MM.1S (cell line): Measurements from ENCODE around the gene TBC1D32.

Source experiments
- DNase-seq: peaks from one replicate; pipeline ENCODE4 v3.0.0-alpha.2; 2015
- H2AFZ ChIP-seq: fragments of 300-600 bp; sonication (generic); 2 replicates; pipeline ENCODE4 v1.6.0; 2016; ENCODE audit warnings: antibody characterized with exemption, low read length
- H3F3A ChIP-seq: fragments of 300-600 bp; sonication (generic); 2 replicates; pipeline ENCODE4 v1.6.1; 2016; ENCODE audit warnings: mild to moderate bottlenecking, antibody characterized with exemption, low read length, moderate library complexity, mixed read lengths; ENCODE audit not compliant: insufficient read depth
- H3K27ac ChIP-seq: fragments of 300-600 bp; sonication (generic); 2 replicates; pipeline ENCODE4 v1.5.1; 2016; ENCODE audit warnings: mild to moderate bottlenecking, low read length
- H3K27me3 ChIP-seq: fragments of 300-600 bp; sonication (generic); replicated peaks from 2 replicates; pipeline ENCODE4 v1.6.0; 2016; ENCODE audit warnings: low read length; ENCODE audit not compliant: insufficient read depth
- H3K36me3 ChIP-seq: fragments of 300-600 bp; sonication (generic); replicated peaks from 2 replicates; pipeline ENCODE4 v1.6.1; 2016; ENCODE audit warnings: mild to moderate bottlenecking, low read length, mixed read lengths; ENCODE audit not compliant: insufficient read depth
- H3K4me1 ChIP-seq: fragments of 300-600 bp; sonication (generic); 2 replicates; pipeline ENCODE4 v1.6.1; 2016; ENCODE audit warnings: low read length, mixed read lengths
- H3K4me2 ChIP-seq: fragments of 300-600 bp; sonication (generic); 2 replicates; pipeline ENCODE4 v1.6.0; 2016; ENCODE audit warnings: low read depth, low read length
- H3K4me3 ChIP-seq: fragments of 300-600 bp; sonication (generic); 2 replicates; pipeline ENCODE4 v1.5.1; 2016; ENCODE audit warnings: low read length, mixed read lengths
- H3K79me2 ChIP-seq: fragments of 300-600 bp; sonication (generic); 2 replicates; pipeline ENCODE4 v1.6.1; 2016; ENCODE audit warnings: mixed run types, low read length, mixed read lengths
- H3K9ac ChIP-seq: fragments of 300-600 bp; sonication (generic); 2 replicates; pipeline ENCODE4 v1.6.1; 2016; ENCODE audit warnings: low read length, mixed read lengths
- H3K9me2 ChIP-seq: fragments of 300-600 bp; sonication (generic); replicated peaks from 2 replicates; pipeline ENCODE4 v1.6.1; 2016; ENCODE audit warnings: mild to moderate bottlenecking, low read length, mixed read lengths; ENCODE audit not compliant: insufficient read depth
- H3K9me3 ChIP-seq: fragments of 300-600 bp; sonication (generic); replicated peaks from 2 replicates; pipeline ENCODE4 v1.6.1; 2016; ENCODE audit warnings: mild to moderate bottlenecking, low read length, mixed read lengths; ENCODE audit not compliant: insufficient read depth
- H4K20me1 ChIP-seq: fragments of 300-600 bp; sonication (generic); 2 replicates; pipeline ENCODE4 v1.6.1; 2016; ENCODE audit warnings: mild to moderate bottlenecking, low read length, moderate library complexity, mixed read lengths; ENCODE audit not compliant: insufficient read depth
- CTCF ChIP-seq: fragments of 300-600 bp; sonication (generic); IDR thresholded peaks from 2 replicates; pipeline ENCODE4 v1.5.1; 2016; ENCODE audit warnings: antibody characterized with exemption, low read length, mixed read lengths
- EZH2 ChIP-seq: fragments of 300-600 bp; sonication (generic); optimal IDR thresholded peaks from 2 replicates; pipeline ENCODE3; 2017; ENCODE audit warnings: low read depth, mild to moderate bottlenecking, antibody characterized with exemption, low read length, mixed read lengths
- EZH2phosphoT487 ChIP-seq: fragments of 300-600 bp; sonication (generic); IDR thresholded peaks from 2 replicates; pipeline ENCODE4 v1.6.1; 2018; ENCODE audit warnings: antibody characterized with exemption, low read length

Gene TBC1D32

GRCh38 chr6:121321282-121321681 is 13.0 kb downstream of the TBC1D32 start:
- TF ChIP-seq EZH2phosphoT487 (no peak), CTCF (no peak), EZH2 (no peak)
- H3K79me2 ChIP-seq, result no peaks in the 10 kb centered on the region
- H3K4me1 ChIP-seq, result no peaks in the 10 kb centered on the region
- H3K27ac ChIP-seq, result no peak overlapping the region
- no peak overlapping the region for H3K4me2 ChIP-seq
- no peaks in the 10 kb centered on the region for H3K9me3 ChIP-seq
- no peaks in the 10 kb centered on the region for H4K20me1 ChIP-seq
- H3K9me2 ChIP-seq, result no peaks in the 10 kb centered on the region
- H3F3A ChIP-seq, result no peaks in the 10 kb centered on the region
- no peak overlapping the region for H2AFZ ChIP-seq
- H3K9ac ChIP-seq, result no peak overlapping the region
- H3K36me3 ChIP-seq, result no peaks in the 10 kb centered on the region
- no peak overlapping the region for H3K4me3 ChIP-seq
- no peak for DNase-seq
- no peaks in the 10 kb centered on the region for H3K27me3 ChIP-seq

DNA sequence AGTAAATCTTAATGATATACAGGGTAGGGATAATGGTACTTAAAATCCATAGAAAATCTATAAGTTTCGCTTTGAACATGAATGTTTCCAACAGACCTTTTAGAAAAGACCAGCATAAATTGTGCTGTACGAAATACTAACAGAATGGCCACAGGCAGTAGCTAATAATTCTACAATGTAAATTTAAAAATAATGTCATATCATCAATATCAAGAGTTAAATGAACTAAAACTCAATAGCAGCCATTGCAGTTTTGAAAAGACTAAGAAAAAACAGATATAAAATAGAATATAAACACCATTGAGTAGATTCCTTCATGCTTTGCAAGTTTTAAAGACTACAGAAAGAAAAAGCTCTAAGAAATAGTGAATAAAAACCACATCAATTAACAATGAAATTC is 14.7 kb downstream of the TBC1D32 start:
- no peaks in the 10 kb centered on the region for H3K36me3 ChIP-seq
- no peaks in the 10 kb centered on the region for H3F3A ChIP-seq
- TF ChIP-seq EZH2 (no peak), EZH2phosphoT487 (no peak), CTCF (no peak)

GRCh38 chr6:121319112-121319553 is 15.1 kb downstream of the TBC1D32 start:
- no peak overlapping the region for H2AFZ ChIP-seq
- 0 out of 2 replicates have a peak overlapping the region, but pooled peaks have one; percentile 37 for H3K4me2 ChIP-seq
- DNase-seq, result peak; percentile 37
- no peaks in the 10 kb centered on the region for H3F3A ChIP-seq
- no peaks in the 10 kb centered on the region for H4K20me1 ChIP-seq
- no peaks in the 10 kb centered on the region for H3K9me3 ChIP-seq
- no peak for TF ChIP-seq EZH2phosphoT487
- peak; percentile 21 for TF ChIP-seq CTCF
- TF ChIP-seq EZH2, result no peak
- H3K27ac ChIP-seq, result no peak overlapping the region
- no peaks in the 10 kb centered on the region for H3K9me2 ChIP-seq
- no peaks in the 10 kb centered on the region for H3K36me3 ChIP-seq
- no peaks in the 10 kb centered on the region for H3K4me1 ChIP-seq
- H3K9ac ChIP-seq, result no peak overlapping the region
- no peak overlapping the region for H3K4me3 ChIP-seq
- H3K79me2 ChIP-seq, result no peaks in the 10 kb centered on the region
- no peaks in the 10 kb centered on the region for H3K27me3 ChIP-seq

More for the DNA sequence above, 14.7 kb downstream of the TBC1D32 start:
- no peak overlapping the region for H3K27ac ChIP-seq
- no peak for DNase-seq
- H2AFZ ChIP-seq, result no peak overlapping the region
- H3K4me1 ChIP-seq, result no peaks in the 10 kb centered on the region
- no peaks in the 10 kb centered on the region for H3K27me3 ChIP-seq
- H3K4me3 ChIP-seq, result no peak overlapping the region
- H3K4me2 ChIP-seq, result no peak overlapping the region
- H3K9me2 ChIP-seq, result no peaks in the 10 kb centered on the region
- H3K9ac ChIP-seq, result no peak overlapping the region
- no peaks in the 10 kb centered on the region for H3K79me2 ChIP-seq
- H3K9me3 ChIP-seq, result no peaks in the 10 kb centered on the region
- no peaks in the 10 kb centered on the region for H4K20me1 ChIP-seq
